Fibroblast of pulmonary artery (primary cell): ENCODE results near the gene EVI5L.

Experiments
- DNase-seq: peaks from one replicate; pipeline ENCODE4 v3.0.0-alpha.2; 2010; ENCODE audit warnings: low read depth
- H3K4me3 ChIP-seq: replicated peaks from 2 replicates; pipeline ENCODE4 v1.5.1; 2011; ENCODE audit warnings: low read depth, mild to moderate bottlenecking, control low read depth, low read length, moderate library complexity
- TF ChIP-seq, protein P1 (sequence below): IDR thresholded peaks from 2 replicates; pipeline ENCODE4 v1.5.1; 2011; ENCODE audit warnings: mild to moderate bottlenecking, control low read depth, low read length, inconsistent platforms; ENCODE audit errors: missing control alignments

Gene EVI5L

DNA sequence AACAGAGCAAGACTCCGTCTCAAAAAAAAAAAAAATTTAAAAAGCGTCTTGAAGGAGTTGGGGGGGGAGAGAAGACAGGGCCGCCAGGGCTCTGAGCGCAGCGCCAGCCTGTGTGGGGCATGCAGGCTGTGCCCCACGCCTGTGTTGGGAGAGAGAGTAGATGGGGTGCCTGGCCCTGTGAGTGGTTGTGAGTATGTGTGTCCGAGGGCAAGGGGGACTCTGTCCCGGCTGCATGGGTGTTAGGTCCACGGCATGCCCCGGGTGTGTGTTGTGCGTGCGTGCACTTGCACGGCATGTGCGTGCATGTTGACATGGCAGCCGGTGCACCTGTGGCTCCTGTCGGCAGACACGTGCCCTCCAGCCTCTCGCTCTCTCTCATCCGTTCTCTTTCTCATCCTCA lies 77.1 kb downstream of the EVI5L start:
- H3K4me3 ChIP-seq, result no peak overlapping the region
- TF ChIP-seq, protein P1, sequence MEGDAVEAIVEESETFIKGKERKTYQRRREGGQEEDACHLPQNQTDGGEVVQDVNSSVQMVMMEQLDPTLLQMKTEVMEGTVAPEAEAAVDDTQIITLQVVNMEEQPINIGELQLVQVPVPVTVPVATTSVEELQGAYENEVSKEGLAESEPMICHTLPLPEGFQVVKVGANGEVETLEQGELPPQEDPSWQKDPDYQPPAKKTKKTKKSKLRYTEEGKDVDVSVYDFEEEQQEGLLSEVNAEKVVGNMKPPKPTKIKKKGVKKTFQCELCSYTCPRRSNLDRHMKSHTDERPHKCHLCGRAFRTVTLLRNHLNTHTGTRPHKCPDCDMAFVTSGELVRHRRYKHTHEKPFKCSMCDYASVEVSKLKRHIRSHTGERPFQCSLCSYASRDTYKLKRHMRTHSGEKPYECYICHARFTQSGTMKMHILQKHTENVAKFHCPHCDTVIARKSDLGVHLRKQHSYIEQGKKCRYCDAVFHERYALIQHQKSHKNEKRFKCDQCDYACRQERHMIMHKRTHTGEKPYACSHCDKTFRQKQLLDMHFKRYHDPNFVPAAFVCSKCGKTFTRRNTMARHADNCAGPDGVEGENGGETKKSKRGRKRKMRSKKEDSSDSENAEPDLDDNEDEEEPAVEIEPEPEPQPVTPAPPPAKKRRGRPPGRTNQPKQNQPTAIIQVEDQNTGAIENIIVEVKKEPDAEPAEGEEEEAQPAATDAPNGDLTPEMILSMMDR, result no peak
- DNase-seq, result no peak

DNA sequence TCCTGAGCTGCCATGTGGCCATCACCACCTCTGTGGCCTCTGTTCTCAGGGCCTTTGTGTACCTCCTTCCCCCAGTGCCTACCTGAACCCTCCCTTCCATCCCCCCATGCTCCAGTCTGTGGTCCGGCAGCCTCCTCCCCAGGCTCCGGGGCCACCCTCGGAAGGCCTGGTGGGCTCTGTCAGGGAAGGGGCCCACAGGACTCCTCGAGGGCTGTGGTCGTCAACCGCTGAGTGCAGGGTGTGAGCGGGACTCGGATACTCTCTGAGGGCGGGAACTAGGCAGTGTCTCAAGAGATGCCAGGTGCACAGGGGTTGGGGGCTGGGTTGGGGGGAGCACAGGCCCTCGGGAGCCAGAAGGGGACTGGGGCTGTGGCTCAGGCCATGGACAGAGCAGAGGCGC lies 77.5 kb downstream of the EVI5L start:
- TF ChIP-seq, protein P1, result no peak
- no peak overlapping the region for H3K4me3 ChIP-seq
- DNase-seq, result no peak

DNA sequence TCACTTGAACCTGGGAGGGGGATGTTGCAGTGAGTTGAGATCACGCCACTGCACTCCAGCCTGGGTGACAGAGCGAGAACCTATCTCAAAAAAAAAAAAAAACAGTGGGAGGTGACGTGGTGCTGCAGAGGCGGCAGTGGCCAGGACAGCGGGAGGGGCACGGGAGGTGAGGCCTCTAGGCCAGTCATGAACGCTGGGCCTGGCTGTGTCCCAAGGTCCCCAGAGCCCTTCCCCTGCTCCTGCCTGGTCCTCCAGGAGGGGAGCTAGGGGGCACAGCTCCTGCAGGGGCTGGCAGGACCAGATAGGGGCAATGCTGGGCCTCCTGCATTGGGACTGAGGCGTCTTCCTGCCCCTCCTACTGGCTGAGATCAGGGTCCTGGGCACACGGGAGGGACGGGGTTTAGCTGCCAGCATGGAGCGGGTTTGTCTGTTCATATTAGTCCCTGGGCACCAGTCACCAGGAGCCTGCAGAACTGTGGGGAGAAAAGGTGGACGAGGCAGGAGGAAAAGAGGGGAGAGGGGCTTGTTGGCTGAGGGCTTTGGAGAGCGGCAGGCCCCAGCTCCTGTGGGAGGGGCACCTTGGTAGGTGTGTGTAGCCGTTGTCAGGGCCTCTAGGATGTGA lies 78.2 kb downstream of the EVI5L start:
- TF ChIP-seq, protein P1, result no peak
- H3K4me3 ChIP-seq, result no peak overlapping the region
- DNase-seq, result no peak

DNA sequence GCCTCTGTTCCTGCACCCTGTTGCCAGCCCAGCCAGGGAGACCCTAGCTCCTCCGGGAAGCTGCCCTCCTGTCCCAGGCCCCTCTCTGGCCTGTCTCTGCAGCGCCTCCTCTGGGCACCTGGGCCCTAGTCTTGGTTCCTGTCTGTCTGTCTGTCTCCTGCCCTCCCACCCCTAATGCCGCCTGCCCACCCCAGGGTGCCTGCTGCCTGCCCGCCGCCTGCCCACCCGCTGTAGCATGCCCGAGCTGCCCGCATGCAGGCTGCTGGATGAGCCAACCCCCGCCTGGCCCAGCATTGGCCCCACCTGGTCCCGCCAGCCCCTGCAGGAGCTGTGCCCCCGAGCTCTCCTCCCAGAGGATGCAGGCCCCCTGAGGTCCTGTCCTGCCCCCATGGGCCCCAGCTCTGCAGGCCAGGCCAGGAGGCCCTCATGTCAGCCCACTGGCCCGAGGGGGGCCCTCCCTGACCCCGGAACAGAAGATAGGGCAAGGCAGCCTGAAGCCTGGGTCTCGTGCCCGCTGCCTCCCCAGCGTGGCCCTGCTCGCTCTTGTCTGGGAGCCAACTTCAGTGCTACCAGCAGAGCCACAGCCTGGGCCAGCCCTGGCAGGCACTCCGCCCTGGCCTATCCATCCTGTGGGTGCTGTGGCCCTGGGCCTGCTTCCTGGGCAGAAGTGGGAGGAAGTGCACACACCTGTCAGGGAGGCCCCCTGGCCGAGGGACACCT lies 78.9 kb downstream of the EVI5L start:
- TF ChIP-seq, protein P1, result no peak
- no peak overlapping the region for H3K4me3 ChIP-seq
- DNase-seq, result no peak

DNA sequence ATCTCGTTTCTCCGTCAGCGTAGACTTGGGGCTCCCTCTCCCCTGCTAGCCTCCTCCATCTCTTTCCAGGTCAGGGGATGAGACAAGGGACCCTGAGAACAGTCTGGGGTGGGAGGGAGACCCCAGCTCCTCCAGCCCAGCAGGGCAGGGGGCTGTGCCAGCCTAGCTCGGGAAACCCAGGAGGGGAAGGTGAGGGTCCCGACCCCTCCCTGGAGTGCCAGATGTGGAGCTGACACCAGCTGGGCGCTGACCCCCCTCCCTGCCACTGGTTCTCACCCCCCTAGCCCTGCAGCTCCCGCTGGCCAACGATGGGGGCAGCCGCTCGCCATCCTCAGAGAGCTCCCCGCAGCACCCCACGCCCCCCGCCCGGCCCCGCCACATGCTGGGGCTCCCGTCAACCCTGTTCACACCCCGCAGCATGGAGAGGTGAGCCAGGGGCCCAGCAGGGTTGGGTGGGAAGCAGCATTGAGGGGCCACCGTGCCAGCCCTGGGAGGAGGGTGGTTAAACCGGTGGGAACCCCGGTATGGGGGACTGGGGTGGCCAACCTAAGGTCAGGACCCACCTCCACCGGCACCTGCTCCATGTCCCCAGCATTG lies 79.6 kb downstream of the EVI5L start:
- no peak for DNase-seq
- no peak overlapping the region for H3K4me3 ChIP-seq
- TF ChIP-seq, protein P1, result no peak

DNA sequence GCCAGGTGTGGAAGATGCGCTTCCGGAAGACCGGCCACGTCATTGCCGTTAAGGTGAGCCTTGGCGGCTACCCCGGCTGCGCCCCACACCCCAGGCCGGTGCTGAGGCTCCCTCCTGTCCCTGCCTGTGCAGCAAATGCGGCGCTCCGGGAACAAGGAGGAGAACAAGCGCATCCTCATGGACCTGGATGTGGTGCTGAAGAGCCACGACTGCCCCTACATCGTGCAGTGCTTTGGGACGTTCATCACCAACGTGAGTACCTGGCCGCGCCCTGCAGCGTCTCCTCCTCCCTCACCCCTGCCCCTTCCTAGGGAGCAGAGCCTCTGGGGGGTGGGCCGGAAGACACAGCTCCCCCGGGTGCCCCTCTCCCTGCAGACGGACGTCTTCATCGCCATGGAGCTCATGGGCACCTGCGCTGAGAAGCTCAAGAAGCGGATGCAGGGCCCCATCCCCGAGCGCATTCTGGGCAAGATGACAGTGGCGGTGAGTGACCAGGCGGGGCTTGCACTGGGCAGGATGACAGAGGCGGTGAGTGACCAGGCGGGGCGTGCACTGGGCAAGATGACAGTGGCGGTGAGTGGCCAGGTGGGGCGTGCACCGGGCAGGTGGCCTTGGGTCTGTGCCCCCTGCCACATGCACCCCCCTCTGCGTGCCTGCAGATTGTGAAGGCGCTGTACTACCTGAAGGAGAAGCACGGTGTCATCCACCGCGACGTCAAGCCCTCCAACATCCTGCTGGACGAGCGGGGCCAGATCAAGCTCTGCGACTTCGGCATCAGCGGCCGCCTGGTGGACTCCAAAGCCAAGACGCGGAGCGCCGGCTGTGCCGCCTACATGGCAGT lies 80.5 kb downstream of the EVI5L start:
- no peak for DNase-seq
- TF ChIP-seq, protein P1, result no peak
- H3K4me3 ChIP-seq, result no peak overlapping the region
